Right lobe of liver (tissue), 4 donors: ENCODE measurements around the gene PARVA.

Experiments used
- CTCF ChIP-seq, 4 donors: fragments of 200-600 bp in 3 of 4; fragments of 450-650 bp in 1 of 4; IDR thresholded peaks; one replicate each; pipeline versions ENCODE4 v1.5.1 to v1.8.0; 2016 to 2022; ENCODE audit warnings: antibody characterized with exemption in 4 of 4, mild to moderate bottlenecking in 2 of 4
- POLR2A ChIP-seq: fragments of 450-650 bp; IDR thresholded peaks from one replicate; pipeline ENCODE4 v1.6.1; 2017; ENCODE audit warnings: antibody characterized with exemption, mild to moderate bottlenecking
- donor health status: DM: no; HTN: no; CAD: no.
- donor health status: DM: no; HTN: no; CAD: no.
- donor health status: DM: no; HTN: yes; CAD: no.

- no peak for TF ChIP-seq CTCF (IDR thresholded peaks at IDR 0.05)
- TF ChIP-seq POLR2A = no peak
Measured at GRCh38 chr11:12375720-12376119, 1.7 kb upstream of the PARVA start.
